ENCODE measurements around the gene ADPRHL1. TPM values are rescaled to one million over a fixed set of nuclear protein-coding genes. Genes with fewer than 3 reads are reported as not detected.
"Not testable (repeated sequence)": the region's sequence is repeated elsewhere in the genome, so short reads cannot be mapped to it uniquely, and the experiment has no call there.

Gene ADPRHL1
- polyA plus RNA-seq, 5 donors, result 1.1 to 12.4 (median 1.2) TPM

DNA sequence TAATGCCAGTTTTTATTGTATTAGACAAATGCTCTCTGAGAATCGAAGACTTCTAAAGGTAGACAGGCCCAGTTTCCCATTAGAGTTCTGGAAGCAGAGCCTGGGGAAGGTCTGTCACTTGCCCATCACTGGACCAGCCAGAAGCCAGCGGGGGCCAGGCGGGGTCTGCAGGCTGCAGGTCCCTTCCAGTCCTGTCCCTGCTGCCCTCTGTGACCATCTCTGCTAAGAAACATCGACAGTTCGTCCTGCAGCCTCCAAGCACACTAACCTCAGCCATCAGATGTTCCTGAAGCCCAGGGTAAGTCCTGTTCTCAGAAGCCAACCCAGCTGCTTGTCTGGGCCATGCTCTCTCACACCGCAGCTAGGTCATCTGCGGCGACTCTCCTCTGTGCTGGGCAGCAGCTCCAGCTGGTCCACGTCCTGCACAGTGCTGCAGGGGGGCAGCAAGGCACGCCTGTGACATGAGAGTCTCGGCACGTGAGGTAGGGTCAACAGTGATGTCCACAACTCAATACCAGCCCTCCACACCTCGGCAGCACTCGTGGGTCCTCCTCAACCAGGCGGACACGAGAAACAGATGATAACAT is 2.9 kb upstream of the ADPRHL1 start:
- no peak for DNase-seq

DNA sequence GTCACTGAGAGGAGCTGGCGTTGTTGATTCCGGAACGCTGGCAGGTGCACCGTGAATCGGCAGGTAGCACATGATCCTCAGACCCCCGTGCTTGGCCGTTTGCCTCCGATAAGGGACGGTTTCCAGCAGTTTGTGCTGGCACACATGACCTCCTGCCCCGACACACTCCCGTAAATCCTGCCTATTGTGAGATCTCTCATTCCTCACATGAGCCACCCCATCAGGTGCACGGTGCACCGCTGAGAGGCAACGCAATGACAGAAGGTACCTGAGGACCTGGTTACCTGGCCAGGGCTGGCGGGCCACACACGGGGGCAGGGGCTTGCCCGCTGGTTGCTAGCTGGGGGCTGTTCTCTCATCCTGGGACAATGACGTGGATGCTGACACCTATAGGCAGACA is 2.1 kb upstream of the ADPRHL1 start:
- DNase-seq, result no peak

DNA sequence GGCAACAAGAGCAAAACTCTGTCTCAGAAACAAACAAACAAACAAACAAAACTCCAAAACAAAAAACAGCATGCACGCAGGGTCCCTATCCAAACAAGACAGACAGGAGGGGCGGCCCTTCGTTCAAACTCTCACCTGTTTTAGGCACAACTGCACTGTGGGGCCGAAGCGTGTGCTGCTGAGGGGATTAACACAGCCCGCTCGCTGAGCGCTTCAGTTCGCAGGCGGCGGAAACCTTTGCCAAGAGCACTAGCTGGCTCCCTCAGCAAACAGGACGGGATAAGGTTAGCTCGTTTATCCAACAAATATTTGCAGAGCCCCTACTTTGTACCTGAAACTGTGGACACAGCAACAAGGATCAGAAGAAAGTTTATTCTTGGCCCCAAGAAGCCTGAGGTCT is 1.6 kb upstream of the ADPRHL1 start:
- DNase-seq, result no peak

DNA sequence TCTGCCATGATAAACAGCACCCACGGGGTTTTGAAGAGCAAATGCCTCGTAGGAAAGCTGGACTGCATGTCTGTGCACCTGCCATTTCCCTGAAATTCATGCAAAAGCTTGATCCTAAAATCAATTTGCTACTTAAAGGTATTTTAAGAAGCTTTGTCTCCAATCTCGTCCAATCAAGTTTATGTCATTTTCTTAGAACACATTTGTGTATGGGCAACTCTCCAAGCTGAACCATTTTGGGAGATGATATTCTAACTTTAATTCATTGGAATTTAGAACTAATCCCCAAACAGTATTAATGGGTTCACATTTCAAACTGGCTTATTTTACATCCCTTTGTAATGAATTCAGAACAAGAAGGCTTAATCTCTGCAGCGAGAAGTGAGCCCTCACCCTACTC is 822 bp downstream of the ADPRHL1 start:
- DNase-seq, result no peak

DNA sequence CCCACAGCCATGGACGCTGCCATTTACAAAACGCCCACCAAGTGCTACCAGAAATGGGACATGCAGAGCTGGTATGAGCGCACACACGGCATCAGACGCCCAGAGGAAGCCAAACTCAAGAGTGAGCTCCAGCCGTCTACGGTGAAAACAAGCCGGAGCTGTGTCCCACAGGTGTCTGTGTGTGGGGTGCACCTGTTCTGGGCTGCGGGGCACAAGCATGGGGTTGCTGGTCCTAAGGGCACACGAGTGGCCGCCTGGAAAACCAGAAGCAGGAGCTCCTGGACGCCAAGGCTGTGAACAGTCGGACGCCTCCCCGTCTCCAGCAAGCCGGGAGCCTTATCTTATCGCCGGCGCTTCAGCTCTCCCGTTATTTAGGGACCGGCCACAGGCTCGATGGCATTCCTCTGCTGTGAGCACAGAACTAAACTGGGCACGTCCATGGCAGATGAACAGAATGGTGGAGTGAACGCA is 1.3 kb downstream of the ADPRHL1 start:
- DNase-seq, result no peak

DNA sequence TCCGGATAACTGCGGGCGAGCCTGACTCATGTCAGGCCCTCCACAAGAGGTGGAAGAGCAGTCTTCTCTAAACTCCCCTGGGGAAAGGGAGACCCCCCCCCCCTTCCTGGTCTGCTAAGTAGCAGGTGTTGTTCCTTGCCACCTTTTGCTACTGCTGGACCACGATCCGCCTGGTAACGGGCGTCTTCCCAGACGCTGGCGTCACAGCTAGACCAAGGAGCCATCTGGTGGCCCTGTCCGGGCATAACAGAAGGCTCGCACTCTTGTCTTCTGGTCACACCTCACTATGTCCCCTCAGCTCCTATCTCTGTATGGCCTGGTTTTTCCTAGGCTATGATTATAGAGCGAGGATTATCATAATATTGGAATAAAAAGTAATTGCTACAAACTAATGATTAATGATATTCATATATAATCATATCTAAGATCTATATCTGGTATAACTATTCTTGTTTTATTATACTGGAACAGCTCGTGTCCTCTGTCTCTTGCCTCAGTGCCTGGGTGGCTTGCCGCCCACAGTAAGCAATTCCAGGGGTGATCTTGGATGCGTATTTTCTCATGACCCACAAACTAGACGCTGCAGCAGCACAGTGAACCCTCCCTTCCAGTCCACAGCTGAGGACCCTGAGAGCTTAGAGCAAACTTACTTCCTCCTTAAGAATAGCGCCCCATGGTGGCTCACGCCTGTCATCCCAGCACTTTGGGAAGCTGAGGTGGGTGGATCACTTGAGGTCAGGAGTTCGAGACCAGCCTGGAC is 2.2 kb downstream of the ADPRHL1 start:
- DNase-seq, result not testable (repeated sequence)

DNA sequence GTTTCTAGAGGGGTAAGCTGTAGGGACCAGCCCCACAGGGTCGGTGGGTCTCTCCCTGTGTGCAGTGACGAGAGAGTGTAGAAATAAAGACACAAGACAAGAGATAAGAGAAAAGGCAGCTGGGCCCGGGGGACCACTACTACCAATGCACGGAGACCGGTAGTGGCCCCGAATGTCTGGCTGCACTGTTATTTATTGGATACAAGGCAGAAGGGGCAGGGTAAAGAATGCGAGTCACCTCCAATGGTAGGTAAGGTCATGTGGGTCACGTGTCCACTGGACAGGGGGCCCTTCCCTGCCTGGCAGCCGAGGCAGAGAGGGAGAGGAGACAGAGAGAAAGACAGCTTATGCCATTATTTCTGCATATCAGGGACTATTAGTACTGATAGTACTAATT is 2.9 kb downstream of the ADPRHL1 start:
- not testable (repeated sequence) for DNase-seq

DNA sequence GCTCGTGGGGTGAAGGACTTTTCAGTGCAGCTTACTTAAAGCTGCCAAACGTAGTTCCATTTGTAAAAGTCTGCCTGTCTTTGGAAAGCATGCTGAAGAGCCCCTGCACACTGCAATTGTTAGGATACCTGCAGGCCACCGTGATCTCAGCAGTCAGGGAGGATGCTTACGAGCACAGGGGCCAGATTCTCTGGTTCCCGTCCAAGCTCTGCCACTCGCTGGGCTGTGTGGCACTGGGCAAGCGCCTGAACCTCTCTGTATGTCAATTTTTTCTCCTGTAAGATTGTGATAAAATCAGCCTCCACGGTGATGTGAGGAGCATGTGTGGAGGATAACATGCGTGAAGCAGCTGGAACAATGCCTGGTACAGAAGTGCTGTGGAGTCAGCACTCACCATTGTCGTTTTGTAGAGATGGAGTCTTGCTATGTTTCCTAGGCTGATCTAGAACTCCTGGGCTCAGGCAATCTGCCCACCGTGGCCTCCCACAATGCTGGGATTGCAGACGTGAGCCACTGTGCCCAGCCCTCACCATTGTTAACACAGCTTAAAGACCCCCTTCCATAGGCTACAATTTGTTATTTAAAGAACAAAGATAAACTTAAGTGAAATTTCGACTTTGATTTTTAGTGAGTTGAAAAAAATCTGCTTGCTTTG is 3.5 kb downstream of the ADPRHL1 start:
- no peak for DNase-seq

DNA sequence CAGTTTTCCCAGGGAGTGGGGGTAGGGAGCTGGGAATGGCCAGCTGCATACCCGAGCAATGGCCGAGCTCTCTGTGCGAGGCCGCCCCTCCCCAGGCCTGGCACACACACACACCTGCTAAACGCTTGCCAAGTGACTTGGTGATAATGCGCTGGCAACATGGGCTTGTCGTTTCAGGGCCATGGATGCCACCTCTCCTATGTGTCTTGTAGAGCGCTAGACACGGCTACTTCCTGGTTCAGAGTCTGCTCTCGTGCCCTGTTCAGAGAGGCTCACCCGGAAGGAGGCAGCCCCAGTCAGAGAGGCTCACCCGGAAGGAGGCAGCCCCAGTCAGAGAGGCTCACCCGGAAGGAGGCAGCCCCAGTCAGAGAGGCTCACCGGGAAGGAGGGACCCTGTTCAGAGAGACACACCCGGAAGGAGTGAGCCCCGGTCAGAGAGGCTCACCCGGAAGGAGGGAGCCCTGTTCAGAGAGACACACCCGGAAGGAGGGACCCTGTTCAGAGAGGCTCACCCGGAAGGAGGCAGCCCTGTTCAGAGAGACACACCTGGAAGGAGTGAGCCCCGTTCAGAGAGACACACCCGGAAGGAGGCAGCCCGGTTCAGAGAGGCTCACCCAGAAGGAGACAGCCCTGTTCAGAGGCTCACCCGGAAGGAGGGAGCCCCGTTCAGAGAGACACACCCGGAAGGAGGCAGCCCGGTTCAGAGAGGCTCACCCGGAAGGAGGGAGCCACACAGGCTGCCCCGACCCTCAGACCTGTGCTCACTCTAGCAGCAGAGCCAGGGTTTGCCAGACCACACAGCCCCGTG is 4.2 kb downstream of the ADPRHL1 start:
- no peak for DNase-seq

DNA sequence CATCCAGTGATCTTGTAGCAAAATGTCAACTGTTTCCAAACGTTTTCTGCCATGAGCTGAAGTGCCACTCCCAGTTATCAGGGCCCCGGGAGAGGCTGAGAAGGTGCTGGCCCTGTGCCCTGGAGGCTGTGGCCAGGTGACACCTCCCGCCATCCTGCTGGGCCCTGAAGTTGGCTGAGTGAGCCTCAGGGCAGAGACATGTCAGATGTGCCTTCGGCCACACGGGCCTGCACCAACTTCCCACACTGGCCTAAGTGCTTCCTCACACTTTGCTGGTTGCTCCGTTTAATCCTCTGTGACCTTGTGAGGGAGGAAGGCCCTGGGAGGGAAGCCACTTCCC is 4.8 kb downstream of the ADPRHL1 start:
- DNase-seq, result no peak

DNA sequence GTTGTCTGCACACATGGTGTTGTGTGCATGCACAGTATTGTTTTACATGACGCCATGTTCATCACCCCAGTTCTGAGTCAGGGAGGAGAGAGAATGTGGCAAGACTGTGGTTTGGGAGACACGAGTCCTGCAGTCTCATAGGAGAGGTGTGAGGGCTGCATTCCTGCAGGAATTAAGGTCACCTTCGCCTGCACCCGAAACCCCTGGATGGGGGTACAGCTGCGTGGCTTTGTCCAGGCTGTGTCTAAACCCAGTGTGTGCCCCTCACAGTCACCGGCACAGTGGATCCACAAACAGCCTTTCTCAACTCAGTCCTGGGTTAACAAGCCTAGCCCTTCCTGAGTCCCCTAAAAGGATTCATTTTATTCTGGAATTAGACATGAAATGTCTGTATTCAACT is 5.7 kb downstream of the ADPRHL1 start:
- DNase-seq, result no peak

DNA sequence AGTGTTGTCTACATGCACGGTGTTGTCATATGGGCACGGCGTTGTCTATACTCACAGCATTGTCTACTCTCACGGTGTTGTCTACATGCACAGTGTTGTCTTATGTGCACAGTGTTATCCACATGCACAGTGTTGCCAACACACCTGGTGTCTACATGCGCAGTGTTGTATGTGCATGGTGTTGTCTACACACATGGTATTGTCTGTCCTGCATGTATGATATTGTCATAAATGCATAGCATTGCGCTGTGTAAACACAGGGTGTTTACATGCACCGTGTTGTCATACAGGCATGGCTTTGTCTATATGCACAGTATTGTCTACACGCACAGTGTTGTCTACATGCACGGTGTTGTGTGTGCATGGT is 6.8 kb downstream of the ADPRHL1 start:
- no peak for DNase-seq

DNA sequence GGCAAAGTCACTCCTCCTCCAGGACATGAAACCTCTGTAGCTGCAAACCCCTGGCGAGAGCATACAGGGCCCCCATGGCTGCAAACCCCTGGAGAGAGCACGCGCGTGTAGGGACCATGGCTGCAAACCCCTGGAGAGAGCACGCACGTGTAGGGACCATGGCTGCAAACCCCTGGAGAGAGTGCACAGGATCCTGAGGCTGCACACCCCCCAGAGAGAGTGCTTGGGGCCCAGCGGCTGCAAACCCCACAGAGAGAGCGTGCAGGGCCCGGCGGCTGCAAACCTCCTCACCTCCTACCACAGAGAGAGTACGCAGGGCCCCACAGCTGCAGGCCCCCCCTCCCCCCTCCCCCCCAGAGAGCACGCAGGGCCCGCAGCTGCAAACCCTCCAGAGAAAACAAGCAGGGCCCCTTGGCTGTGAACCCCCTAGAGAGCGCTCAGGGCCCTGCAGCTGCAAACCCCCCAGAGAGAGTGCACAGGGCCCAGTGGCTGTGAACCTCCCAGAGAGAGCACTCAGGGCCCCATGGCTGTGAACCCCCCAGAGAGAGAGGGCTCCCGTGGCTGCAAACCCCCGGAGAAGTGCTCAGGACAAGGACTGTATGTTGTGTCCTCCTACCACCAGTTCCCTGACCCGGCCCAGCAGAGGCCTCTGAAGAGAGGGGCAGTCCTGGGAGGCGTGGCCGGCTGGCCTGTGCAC is 7.3 kb downstream of the ADPRHL1 start:
- DNase-seq, result no peak

DNA sequence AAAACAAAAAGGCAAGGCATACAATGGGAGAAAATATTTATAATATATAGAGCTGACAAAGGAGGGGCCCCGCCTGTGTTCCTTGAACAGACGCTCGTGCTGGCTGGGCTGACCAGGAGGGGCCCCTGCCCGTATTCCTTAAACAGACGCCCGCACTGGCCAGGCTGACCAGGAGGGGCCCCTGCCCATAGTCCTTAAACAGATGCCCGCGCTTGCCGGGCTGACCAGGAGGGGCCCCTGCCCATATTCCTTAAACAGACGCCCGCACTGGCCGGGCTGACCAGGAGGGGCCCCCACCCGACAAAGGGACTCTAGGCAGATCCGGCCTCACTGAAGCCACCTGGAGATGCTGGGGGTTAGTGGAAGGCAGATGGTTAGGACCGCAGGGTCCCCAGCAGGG is 9.3 kb downstream of the ADPRHL1 start:
- no peak for DNase-seq

DNA sequence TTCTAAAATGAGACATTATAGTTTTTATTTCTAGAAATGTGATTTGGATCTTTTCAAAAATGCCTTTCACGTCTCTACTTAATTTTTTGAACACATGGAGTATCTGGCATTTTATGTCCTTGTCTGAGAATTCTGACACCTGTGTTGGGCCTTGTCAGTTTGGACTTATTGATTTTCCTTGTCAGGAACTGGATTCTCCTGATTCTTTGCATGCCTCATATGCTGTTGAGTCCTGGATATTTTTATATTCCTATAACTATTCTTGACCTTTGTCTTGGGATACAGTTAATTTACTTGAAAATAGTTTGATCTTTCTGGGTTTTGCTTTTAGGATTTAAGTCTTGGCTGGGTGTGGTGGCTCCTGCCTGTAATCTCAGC is 10.3 kb downstream of the ADPRHL1 start:
- no peak for DNase-seq

DNA sequence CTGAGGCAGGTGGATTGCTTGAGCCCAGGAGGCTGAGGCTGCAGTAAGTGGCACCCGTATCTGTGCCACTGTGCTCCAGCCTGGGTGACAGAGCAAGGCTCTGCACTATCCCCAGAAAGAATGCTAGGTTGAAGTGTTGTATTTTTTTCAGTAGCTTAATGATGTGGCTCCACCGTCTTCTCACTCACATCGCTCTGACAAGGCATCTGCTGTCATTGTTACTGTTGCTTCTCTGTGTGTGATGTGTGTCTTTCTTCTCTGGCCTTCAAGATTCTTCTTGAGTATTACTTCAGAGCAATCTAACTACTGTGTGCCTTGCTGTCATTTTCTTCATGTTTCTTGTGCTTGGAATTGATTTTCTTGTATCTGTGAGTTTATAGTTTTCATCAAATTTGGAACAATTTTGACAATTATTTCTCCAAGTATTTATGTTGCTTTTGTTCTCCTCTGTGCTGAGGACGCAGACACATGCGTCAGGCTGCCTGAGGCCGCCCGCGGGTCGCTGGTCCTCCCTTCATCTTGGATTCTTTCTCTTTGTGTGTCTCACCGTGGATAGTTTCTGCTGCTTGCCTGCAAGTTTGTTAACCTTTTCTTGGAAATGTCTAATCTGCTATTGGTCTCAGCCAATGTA is 10.8 kb downstream of the ADPRHL1 start:
- DNase-seq, result no peak

DNA sequence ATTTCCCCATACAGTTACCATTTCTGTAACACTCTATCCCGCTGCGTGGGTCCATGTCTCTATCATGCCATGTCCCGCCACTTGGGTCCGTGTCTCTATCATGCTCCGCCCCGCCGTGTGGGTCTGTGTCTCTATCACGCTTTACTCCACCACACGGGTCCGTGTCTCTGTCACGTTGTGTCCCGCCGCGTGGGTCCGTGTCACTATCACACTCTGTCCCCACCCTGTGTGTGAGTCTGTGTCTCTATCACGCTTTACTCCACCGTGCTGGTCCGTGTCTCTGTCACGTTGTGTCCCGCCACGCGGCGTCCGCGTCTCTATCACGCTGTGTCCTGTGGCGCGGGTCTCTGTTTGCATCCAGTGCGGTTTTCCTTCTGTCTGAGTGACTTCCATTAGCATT is 11.6 kb downstream of the ADPRHL1 start:
- DNase-seq, result no peak

DNA sequence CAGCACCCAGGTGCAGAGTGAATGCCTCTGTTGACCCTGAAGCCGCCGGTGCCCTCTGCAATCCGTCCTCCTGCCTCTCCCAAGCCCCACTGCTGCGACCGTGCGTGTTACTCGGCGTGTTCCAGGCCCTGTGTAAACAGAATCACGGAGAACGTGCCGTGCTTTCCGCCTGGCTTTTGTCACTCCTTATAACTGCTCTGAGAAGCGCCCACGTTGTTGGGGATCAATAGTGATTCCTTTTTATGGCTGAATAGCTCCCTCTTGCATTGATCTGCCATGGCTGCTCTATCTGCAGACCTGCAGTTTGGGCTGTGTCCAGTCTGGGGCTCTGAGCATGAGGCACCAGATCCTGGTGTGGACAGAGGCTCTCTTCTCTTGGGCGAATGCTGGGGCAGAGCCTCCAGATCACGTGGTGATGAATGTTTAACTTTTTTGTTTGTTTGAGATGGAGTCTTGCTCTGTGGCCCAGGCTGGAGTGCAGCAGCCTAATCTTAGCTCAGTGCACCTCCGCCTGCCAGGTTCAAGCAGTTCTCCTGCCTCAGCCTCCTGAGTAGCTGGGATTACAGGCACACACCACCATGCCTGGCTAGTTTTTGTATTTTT is 15.8 kb downstream of the ADPRHL1 start:
- DNase-seq, result no peak

DNA sequence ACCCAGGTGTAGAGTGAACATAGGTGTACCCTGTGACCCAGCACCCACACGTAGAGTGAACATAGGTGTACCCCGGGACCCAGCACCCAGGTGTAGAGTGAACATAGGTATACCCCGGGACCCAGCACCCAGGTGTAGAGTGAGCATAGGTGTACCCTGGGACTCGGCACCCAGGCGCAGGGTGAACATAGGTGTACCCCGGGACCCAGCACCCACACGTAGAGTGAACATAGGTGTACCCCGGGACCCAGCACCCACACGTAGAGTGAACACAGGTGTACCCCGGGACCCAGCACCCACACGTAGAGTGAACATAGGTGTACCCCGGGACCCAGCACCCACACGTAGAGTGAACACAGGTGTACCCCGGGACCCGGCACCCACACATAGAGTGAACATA is 16.4 kb downstream of the ADPRHL1 start:
- DNase-seq, result not testable (repeated sequence)

DNA sequence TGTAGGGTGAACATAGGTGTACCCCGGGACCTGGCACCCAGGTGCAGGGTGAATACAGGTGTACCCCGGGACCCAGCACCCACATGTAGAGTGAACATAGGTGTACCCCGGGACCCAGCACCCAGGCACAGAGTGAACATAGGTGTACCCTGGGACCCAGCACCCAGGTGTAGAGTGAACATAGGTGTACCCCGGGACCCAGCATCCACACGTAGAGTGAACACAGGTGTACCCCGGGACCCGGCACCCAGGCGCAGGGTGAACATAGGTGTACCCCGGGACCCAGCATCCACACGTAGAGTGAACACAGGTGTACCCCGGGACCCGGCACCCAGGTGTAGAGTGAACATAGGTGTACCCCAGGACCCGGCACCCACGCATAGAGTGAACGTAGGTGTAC is 17.4 kb downstream of the ADPRHL1 start:
- not testable (repeated sequence) for DNase-seq

DNA sequence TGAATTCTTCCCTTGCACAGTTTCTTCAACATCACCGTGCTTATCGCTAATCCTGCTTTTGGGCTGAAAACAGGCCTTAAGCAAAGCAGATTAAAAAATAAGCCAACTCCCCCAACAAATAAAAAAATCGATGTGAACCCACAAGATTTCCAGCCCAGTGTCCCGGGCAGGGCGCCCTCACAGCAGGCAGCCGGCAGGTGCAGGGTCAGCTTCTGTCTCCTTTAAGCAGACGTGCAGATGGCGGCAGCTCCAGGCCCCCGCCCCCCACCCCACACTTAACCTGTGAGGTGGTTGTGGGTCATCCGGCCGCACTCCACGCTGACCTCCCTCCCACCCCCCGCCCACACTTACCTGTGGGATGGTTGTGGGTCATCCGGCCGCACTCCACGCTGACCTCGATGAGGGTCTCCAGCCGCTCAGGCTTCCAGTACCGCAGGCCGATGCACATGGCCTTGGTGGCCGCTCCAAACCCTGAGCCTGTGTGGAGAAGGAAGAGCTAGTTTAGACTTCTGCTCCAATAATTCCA is 19.8 kb downstream of the ADPRHL1 start:
- DNase-seq, result no peak

Data from right lung (tissue), 5 donors.